Neural cell (in vitro differentiated cells): ENCODE data around the gene CGRRF1.

ENCODE experiments used
- EZH2 ChIP-seq: fragments of 200-600, 300-800 bp; shearing (Covaris generic), sonication (generic); IDR thresholded peaks from 2 replicates; pipeline ENCODE4 v1.6.1; 2014; ENCODE audit warnings: antibody characterized with exemption, low read length, borderline replicate concordance, mild to moderate bottlenecking; ENCODE audit not compliant: insufficient read depth, poor library complexity, severe bottlenecking
- RAD21 ChIP-seq: fragments of 450-650 bp; conservative IDR thresholded peaks from 2 replicates; pipeline ENCODE4 v1.6.1; 2014; ENCODE audit warnings: antibody characterized with exemption, mild to moderate bottlenecking, moderate library complexity
- TF ChIP-seq, protein P1 (sequence below): fragments of 450-650 bp; IDR thresholded peaks from 2 replicates; pipeline ENCODE4 v1.5.1; 2014; ENCODE audit warnings: antibody characterized with exemption, mild to moderate bottlenecking, moderate library complexity; ENCODE audit not compliant: poor library complexity, severe bottlenecking

DNA sequence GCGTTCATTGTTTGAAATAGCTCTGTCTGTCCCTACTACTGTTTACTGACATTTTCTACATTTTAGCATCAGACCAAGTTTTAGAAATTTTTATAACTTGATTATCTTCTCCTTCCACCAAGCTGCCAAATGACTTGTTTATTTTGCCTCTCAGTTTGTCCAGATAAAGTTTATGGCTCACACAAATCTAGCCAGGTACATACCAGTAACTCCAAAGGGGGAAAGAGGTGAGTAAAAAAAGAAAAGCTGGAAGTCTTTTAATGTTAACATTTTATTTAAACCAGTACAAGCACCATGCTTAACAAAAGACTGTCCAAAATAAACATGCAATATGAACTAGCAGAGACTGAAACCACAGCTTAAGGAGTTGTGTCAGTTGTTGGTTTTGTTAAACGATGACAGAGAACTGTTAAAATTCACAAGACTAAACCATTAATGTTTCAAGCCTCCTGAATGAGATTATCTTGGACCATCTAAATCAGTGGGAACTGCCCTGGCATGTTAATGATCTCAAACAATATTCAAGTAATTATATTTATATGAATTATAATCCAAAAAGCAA lies 35.4 kb upstream of the CGRRF1 start:
- TF ChIP-seq, protein P1, sequence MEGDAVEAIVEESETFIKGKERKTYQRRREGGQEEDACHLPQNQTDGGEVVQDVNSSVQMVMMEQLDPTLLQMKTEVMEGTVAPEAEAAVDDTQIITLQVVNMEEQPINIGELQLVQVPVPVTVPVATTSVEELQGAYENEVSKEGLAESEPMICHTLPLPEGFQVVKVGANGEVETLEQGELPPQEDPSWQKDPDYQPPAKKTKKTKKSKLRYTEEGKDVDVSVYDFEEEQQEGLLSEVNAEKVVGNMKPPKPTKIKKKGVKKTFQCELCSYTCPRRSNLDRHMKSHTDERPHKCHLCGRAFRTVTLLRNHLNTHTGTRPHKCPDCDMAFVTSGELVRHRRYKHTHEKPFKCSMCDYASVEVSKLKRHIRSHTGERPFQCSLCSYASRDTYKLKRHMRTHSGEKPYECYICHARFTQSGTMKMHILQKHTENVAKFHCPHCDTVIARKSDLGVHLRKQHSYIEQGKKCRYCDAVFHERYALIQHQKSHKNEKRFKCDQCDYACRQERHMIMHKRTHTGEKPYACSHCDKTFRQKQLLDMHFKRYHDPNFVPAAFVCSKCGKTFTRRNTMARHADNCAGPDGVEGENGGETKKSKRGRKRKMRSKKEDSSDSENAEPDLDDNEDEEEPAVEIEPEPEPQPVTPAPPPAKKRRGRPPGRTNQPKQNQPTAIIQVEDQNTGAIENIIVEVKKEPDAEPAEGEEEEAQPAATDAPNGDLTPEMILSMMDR, result no peak
- TF ChIP-seq EZH2 (no peak), RAD21 (no peak)
